HCT116 (cell line): ENCODE data around the gene NMRAL1. TPM values are rescaled to one million over a fixed set of nuclear protein-coding genes. Genes with fewer than 3 reads are reported as not detected.
A peak's percentile ranks its signal among the peaks of the same experiment; 100 is the strongest.

Experiments used
- ATAC-seq: fragments of 200-7000 bp; cut with Tn5 transposase; 2 replicates; pipeline ENCODE4 v1.9.1; 2020; ENCODE audit warnings: mild to moderate bottlenecking, moderate library complexity
- BruUV-seq: library from RNA; stranded (reverse); fragments of 400-500 nt; replicated peaks from 2 replicates; lab custom pipeline; 2021; lab: Mats Ljungman, UMichigan
- CTCF ChIA-PET: fragments of 300-600 bp; sonication (Branson Sonifier 250); formaldehyde crosslinking; loops from one replicate; lab custom pipeline; 2021; ENCODE audit warnings: antibody characterized with exemption; lab: Charles Lee
- POLR2A ChIA-PET: fragments of 300-600, 350-600 bp; sonication (Branson Sonifier 250); formaldehyde crosslinking; loops from one replicate; lab custom pipeline; 2021; ENCODE audit warnings: antibody characterized with exemption; lab: Charles Lee
- RAD21 ChIA-PET, 2 experiments: fragments of 300-600 bp; sonication (Branson Sonifier 250); formaldehyde crosslinking; loops; one replicate each; lab custom pipeline; 2023; ENCODE audit warnings: low total read pairs in 2 of 2; ENCODE audit not compliant: uncharacterized antibody in 2 of 2, unreplicated experiment in 2 of 2, low non-redundant PET in 1 of 2; lab: Charles Lee
- DNase-seq: peaks from one replicate; pipeline ENCODE4 v3.0.0-alpha.2; 2010; ENCODE audit warnings: low read depth, low spot score
- H2AFZ ChIP-seq: fragments of 200-600 bp; shearing (Covaris generic), sonication (generic); 2 replicates; pipeline ENCODE4 v1.6.1; 2017; ENCODE audit warnings: low read depth, mixed run types, mixed read lengths, antibody characterized with exemption, low read length; ENCODE audit not compliant: poor library complexity, severe bottlenecking
- H3K27ac ChIP-seq: 2 replicates; pipeline ENCODE4 v1.5.1; 2012; ENCODE audit warnings: low read depth, low read length
- H3K27me3 ChIP-seq: fragments of 200-600 bp; sonication (generic); 2 replicates; pipeline ENCODE4 v1.6.1; 2016; ENCODE audit warnings: mixed run types, low read length, mixed read lengths; ENCODE audit not compliant: insufficient read depth
- H3K36me3 ChIP-seq, 2 experiments: fragments of 200-500 bp in 1 of 2; fragments of 200-600 bp in 1 of 2; sonication (Bioruptor generic) in 1 of 2; sonication (generic) in 1 of 2; 2 replicates each; pipeline versions ENCODE4 v1.5.1 to v1.6.1; 2014 to 2016; ENCODE audit warnings: low read length in 2 of 2, inconsistent platforms in 1 of 2, mixed read lengths in 1 of 2, mixed run types in 1 of 2; ENCODE audit not compliant: insufficient read depth in 2 of 2, control insufficient read depth in 1 of 2
- H3K4me1 ChIP-seq, 2 experiments: fragments of 200-600 bp in 1 of 2; sonication (generic) in 1 of 2; 2 replicates each; pipeline versions ENCODE4 v1.5.1 to v1.6.1; 2012 to 2017; ENCODE audit warnings: low read length in 2 of 2, inconsistent platforms in 1 of 2, mild to moderate bottlenecking in 1 of 2, mixed read lengths in 1 of 2, mixed run types in 1 of 2, moderate library complexity in 1 of 2; ENCODE audit not compliant: insufficient read depth in 2 of 2, control insufficient read depth in 1 of 2
- H3K4me2 ChIP-seq: fragments of 200-600 bp; sonication (generic); 2 replicates; pipeline ENCODE4 v1.6.1; 2017; ENCODE audit warnings: mixed run types, low read length, mixed read lengths
- H3K4me3 ChIP-seq, 2 experiments: fragments of 200-600 bp in 1 of 2; sonication (generic) in 1 of 2; replicated peaks in 1 of 2; 2 replicates each; pipeline ENCODE4 v1.5.1; 2011 to 2016; ENCODE audit warnings: low read length in 2 of 2, control low read depth in 1 of 2, low read depth in 1 of 2, mild to moderate bottlenecking in 1 of 2, mixed read lengths in 1 of 2, mixed run types in 1 of 2
- H3K79me2 ChIP-seq: fragments of 200-600 bp; sonication (generic); 2 replicates; pipeline ENCODE4 v1.6.1; 2017; ENCODE audit warnings: mild to moderate bottlenecking, mixed run types, low read length, moderate library complexity, mixed read lengths; ENCODE audit not compliant: insufficient read depth
- H3K9ac ChIP-seq: fragments of 200-600 bp; sonication (generic); 2 replicates; pipeline ENCODE4 v1.6.1; 2016; ENCODE audit warnings: low read length, mixed read lengths
- H3K9me2 ChIP-seq: fragments of 200-600 bp; sonication (generic), shearing (Covaris generic); 2 replicates; pipeline ENCODE4 v1.6.1; 2017; ENCODE audit warnings: mixed run types, mild to moderate bottlenecking, moderate library complexity; ENCODE audit not compliant: insufficient read depth
- H3K9me3 ChIP-seq, 2 experiments: fragments of 200-500 bp in 1 of 2; fragments of 200-600 bp in 1 of 2; sonication (Bioruptor generic) in 1 of 2; sonication (generic) in 1 of 2; 2 replicates each; pipeline ENCODE4 v1.6.1; 2014 to 2017; ENCODE audit warnings: low read length in 2 of 2, mixed read lengths in 2 of 2, inconsistent platforms in 1 of 2, low read depth in 1 of 2, mild to moderate bottlenecking in 1 of 2, mixed run types in 1 of 2, moderate library complexity in 1 of 2; ENCODE audit not compliant: control insufficient read depth in 1 of 2, insufficient read depth in 1 of 2
- H4K20me1 ChIP-seq: fragments of 200-600 bp; sonication (generic), shearing (Covaris generic); 2 replicates; pipeline ENCODE4 v1.6.1; 2017; ENCODE audit warnings: mixed run types, mild to moderate bottlenecking, moderate library complexity; ENCODE audit not compliant: insufficient read depth
- POLR2AphosphoS5 ChIP-seq: IDR thresholded peaks from 2 replicates; pipeline ENCODE4 v1.6.1; 2011; ENCODE audit warnings: mild to moderate bottlenecking, low read depth, low read length, moderate library complexity
- SIN3A ChIP-seq: IDR thresholded peaks from 2 replicates; pipeline ENCODE4 v1.6.1; 2012; ENCODE audit warnings: low read depth
- SRF ChIP-seq: IDR thresholded peaks from 2 replicates; pipeline ENCODE4 v1.6.1; 2012; ENCODE audit warnings: low read depth
- intact Hi-C: fragments of 100-400 bp; cut with micrococcal nuclease; formaldehyde crosslinking; loops from 2 replicates; pipeline ENCODE4 v1.10.0; 2022
- total RNA-seq: library from RNA; stranded (reverse); gene quantifications from one replicate; pipeline ENCODE4 v1.2.1, GENCODE V29; 2021; ENCODE audit not compliant: unreplicated experiment
- TF ChIP-seq, protein P1 (sequence below): IDR thresholded peaks from 2 replicates; pipeline ENCODE4 v1.6.1; 2012; ENCODE audit warnings: low read depth
- TF ChIP-seq, protein P2 (sequence below): IDR thresholded peaks from 2 replicates; pipeline ENCODE4 v1.6.1; 2012

Gene NMRAL1
- total RNA-seq, 1 experiment from 2014 or later = 76.7 TPM

DNA sequence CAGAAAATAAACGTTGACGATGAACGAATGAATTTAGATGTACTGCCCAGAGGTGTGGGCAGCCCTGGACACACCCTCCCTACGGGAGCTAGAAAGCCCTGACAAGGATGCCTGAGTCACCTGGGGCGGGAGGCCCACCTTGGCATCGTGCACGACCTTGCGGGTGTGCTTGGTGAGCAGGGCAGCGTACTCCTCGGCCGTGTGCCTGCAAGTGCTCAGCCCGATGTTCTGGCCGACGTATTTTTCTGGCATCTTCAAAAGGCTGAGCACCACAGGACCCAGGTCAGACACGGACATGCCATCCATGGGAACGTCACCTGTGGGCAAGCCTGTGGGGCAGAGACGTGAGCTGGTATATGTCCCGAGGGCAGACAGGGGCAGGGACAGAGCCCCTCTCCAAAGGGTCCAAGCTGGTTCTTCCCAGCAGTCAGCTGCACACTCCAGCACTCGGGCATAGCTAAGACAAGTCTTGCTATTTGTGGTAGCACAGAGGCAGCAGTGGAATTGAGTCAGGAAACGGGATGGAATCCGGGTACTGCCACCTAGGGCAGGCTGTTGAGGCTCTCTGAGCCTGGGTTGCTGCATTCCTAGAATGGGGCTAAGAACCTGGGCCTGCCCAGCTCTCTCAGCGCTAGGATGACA lies 10.8 kb downstream of the NMRAL1 start:
- Histone ChIP-seq H3K27ac (peak overlapping the region; percentile 39; the same call in 1 of the 2 replicates), H2AFZ (no peak overlapping the region), H4K20me1 (no peaks in the 10 kb centered on the region), H3K36me3 (peaks cover 18 to 19% of the 10 kb centered on the region in 2 experiments; a peak in 3 of 4 replicates), H3K9me3 (no peaks in the 10 kb centered on the region), H3K9me2 (no peaks in the 10 kb centered on the region), H3K9ac (peak overlapping the region; percentile 11; the same call in 1 of the 2 replicates), H3K4me3 (no peak overlapping the region), H3K4me1 (peaks cover 0 to 24% of the 10 kb centered on the region in 2 experiments; a peak in 3 of 4 replicates), H3K79me2 (no peaks in the 10 kb centered on the region), H3K27me3 (no peaks in the 10 kb centered on the region), H3K4me2 (peak overlapping the region; percentile 38)
- ChIA-PET CTCF (no interaction called here), RAD21 (no interaction called here), POLR2A (interaction anchor here (2.0 kb wide), 1 partner anchor 14 kb away, joined by 4 read pairs; no protein-coding TSS in a partner anchor)
- no TSS peak for BruUV-seq
- ATAC-seq = no peak
- no peak for DNase-seq
- intact Hi-C loops = no loop called here
- TF ChIP-seq SRF = no peak
- no peak for TF ChIP-seq POLR2AphosphoS5
- no peak for TF ChIP-seq SIN3A
- TF ChIP-seq, protein P1, sequence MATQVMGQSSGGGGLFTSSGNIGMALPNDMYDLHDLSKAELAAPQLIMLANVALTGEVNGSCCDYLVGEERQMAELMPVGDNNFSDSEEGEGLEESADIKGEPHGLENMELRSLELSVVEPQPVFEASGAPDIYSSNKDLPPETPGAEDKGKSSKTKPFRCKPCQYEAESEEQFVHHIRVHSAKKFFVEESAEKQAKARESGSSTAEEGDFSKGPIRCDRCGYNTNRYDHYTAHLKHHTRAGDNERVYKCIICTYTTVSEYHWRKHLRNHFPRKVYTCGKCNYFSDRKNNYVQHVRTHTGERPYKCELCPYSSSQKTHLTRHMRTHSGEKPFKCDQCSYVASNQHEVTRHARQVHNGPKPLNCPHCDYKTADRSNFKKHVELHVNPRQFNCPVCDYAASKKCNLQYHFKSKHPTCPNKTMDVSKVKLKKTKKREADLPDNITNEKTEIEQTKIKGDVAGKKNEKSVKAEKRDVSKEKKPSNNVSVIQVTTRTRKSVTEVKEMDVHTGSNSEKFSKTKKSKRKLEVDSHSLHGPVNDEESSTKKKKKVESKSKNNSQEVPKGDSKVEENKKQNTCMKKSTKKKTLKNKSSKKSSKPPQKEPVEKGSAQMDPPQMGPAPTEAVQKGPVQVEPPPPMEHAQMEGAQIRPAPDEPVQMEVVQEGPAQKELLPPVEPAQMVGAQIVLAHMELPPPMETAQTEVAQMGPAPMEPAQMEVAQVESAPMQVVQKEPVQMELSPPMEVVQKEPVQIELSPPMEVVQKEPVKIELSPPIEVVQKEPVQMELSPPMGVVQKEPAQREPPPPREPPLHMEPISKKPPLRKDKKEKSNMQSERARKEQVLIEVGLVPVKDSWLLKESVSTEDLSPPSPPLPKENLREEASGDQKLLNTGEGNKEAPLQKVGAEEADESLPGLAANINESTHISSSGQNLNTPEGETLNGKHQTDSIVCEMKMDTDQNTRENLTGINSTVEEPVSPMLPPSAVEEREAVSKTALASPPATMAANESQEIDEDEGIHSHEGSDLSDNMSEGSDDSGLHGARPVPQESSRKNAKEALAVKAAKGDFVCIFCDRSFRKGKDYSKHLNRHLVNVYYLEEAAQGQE = no peak
- TF ChIP-seq, protein P2, sequence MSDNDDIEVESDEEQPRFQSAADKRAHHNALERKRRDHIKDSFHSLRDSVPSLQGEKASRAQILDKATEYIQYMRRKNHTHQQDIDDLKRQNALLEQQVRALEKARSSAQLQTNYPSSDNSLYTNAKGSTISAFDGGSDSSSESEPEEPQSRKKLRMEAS = no peak
